HG03025 (cell line): ENCODE data around the gene ATF4.

Experiments used
- ATAC-seq: cut with Tn5 transposase; IDR thresholded peaks from one replicate; pipeline ENCODE4 v1.9.1; 2021; ENCODE audit warnings: mild to moderate bottlenecking, moderate library complexity; ENCODE audit not compliant: unreplicated experiment, low FRiP score

The ATF4 gene

GRCh38 chr22:39488563-39489083, 31.7 kb upstream of the ATF4 start:
- no peak for ATAC-seq

- ATAC-seq, result no peak
Measured at GRCh38 chr22:39489094-39490068, 31.0 kb upstream of the ATF4 start.

GRCh38 chr22:39490135-39490798, 30.1 kb upstream of the ATF4 start:
- peak; percentile 70 for ATAC-seq

GRCh38 chr22:39490966-39491680, 29.2 kb upstream of the ATF4 start:
- ATAC-seq, result no peak

- ATAC-seq, result no peak
Measured at GRCh38 chr22:39491696-39492095, 28.7 kb upstream of the ATF4 start.

GRCh38 chr22:39492186-39492585, 28.2 kb upstream of the ATF4 start:
- ATAC-seq, result no peak

GRCh38 chr22:39493759-39494158, 26.6 kb upstream of the ATF4 start:
- ATAC-seq, result no peak

GRCh38 chr22:39494471-39495120, 25.8 kb upstream of the ATF4 start:
- ATAC-seq, result no peak

GRCh38 chr22:39496131-39496838, 24.1 kb upstream of the ATF4 start:
- ATAC-seq, result no peak

- ATAC-seq, result no peak
Measured at GRCh38 chr22:39497429-39497828, 22.9 kb upstream of the ATF4 start.

GRCh38 chr22:39498368-39498767, 22.0 kb upstream of the ATF4 start:
- no peak for ATAC-seq

- ATAC-seq, result no peak
Measured at GRCh38 chr22:39498802-39499201, 21.6 kb upstream of the ATF4 start.

GRCh38 chr22:39500101-39500500, 20.3 kb upstream of the ATF4 start:
- ATAC-seq, result no peak

GRCh38 chr22:39501644-39502108, 18.7 kb upstream of the ATF4 start:
- peak; percentile 19 for ATAC-seq

- ATAC-seq, result peak; percentile 75
Measured at GRCh38 chr22:39502109-39502788, 18.1 kb upstream of the ATF4 start, which contains the start of gene MIEF1. MIEF1 (plus strand) TSS chr22:39502290; CDS start chr22:39511295, 9,005 bp downstream.

- peak; percentile 11 for ATAC-seq
Measured at GRCh38 chr22:39502789-39503409, 17.5 kb upstream of the ATF4 start.

GRCh38 chr22:39503630-39504029, 16.7 kb upstream of the ATF4 start:
- no peak for ATAC-seq

GRCh38 chr22:39504071-39504470, 16.3 kb upstream of the ATF4 start:
- no peak for ATAC-seq
